Measurements from ENCODE around the gene CD22.

GRCh38 chr19:35316560-35316959 lies 12.4 kb upstream of the CD22 start:
- TF ChIP-seq CTCF (IDR thresholded peaks at IDR 0.05; ENCODE audit: low read depth, low read length, poor library complexity, severe bottlenecking) (no peak), EZH2phosphoT487 (IDR thresholded peaks at IDR 0.05; ENCODE audit: borderline replicate concordance, low read length) (no peak)

All from DOHH2 (cell line).